Mesendoderm (in vitro differentiated cells): ENCODE data around the gene GABBR2.
A peak's percentile ranks its signal among the peaks of the same experiment; 100 is the strongest.
"Not testable (repeated sequence)": the region's sequence is repeated elsewhere in the genome, so short reads cannot be mapped to it uniquely, and the experiment has no call there.

Source experiments
- DNase-seq: peaks from one replicate; pipeline ENCODE4 v3.0.0; 2013
- H2AK5ac ChIP-seq: 2 replicates; pipeline ENCODE4 v1.6.1; 2013; ENCODE audit warnings: low read length, inconsistent platforms
- H2BK120ac ChIP-seq: 2 replicates; pipeline ENCODE4 v1.6.1; 2013; ENCODE audit warnings: low read depth, mild to moderate bottlenecking, low read length, moderate library complexity, mixed read lengths
- H2BK15ac ChIP-seq: replicated peaks from 2 replicates; pipeline ENCODE4 v1.6.1; 2013; ENCODE audit warnings: low read depth, mild to moderate bottlenecking, moderate library complexity
- H2BK5ac ChIP-seq: 2 replicates; pipeline ENCODE4 v1.6.1; 2013; ENCODE audit warnings: low read length, inconsistent platforms
- H3K18ac ChIP-seq: 2 replicates; pipeline ENCODE4 v1.6.1; 2013; ENCODE audit warnings: mild to moderate bottlenecking, low read length, mixed read lengths
- H3K23ac ChIP-seq: one replicate; pipeline ENCODE4 v1.6.1; 2013; ENCODE audit warnings: low read length
- H3K27ac ChIP-seq: 2 replicates; pipeline ENCODE4 v1.5.1; 2013; ENCODE audit warnings: low read depth, mild to moderate bottlenecking, inconsistent platforms, low read length, moderate library complexity
- H3K27me3 ChIP-seq: 2 replicates; pipeline ENCODE4 v1.6.1; 2013; ENCODE audit warnings: low read length, control low read depth, mild to moderate bottlenecking, inconsistent platforms; ENCODE audit not compliant: insufficient read depth, poor library complexity
- H3K36me3 ChIP-seq: 2 replicates; pipeline ENCODE4 v1.6.1; 2013; ENCODE audit warnings: low read length, inconsistent platforms; ENCODE audit not compliant: control insufficient read depth, insufficient read depth
- H3K4ac ChIP-seq: one replicate; pipeline ENCODE4 v1.6.1; 2013; ENCODE audit warnings: low read depth, mild to moderate bottlenecking, low read length, moderate library complexity
- H3K4me1 ChIP-seq: 2 replicates; pipeline ENCODE4 v1.6.1; 2013; ENCODE audit warnings: low read depth, low read length, inconsistent platforms; ENCODE audit not compliant: control insufficient read depth
- H3K4me2 ChIP-seq: 2 replicates; pipeline ENCODE4 v1.6.1; 2013; ENCODE audit warnings: low read length
- H3K4me3 ChIP-seq: 2 replicates; pipeline ENCODE4 v1.5.1; 2013; ENCODE audit warnings: mild to moderate bottlenecking, low read length
- H3K56ac ChIP-seq: one replicate; pipeline ENCODE4 v1.6.1; 2013; ENCODE audit warnings: low read length
- H3K79me1 ChIP-seq: 2 replicates; pipeline ENCODE4 v1.6.1; 2013; ENCODE audit warnings: low read length, inconsistent platforms
- H3K79me2 ChIP-seq: 2 replicates; pipeline ENCODE4 v1.6.1; 2013; ENCODE audit warnings: mild to moderate bottlenecking, low read length; ENCODE audit not compliant: control insufficient read depth, insufficient read depth
- H3K9ac ChIP-seq: 2 replicates; pipeline ENCODE4 v1.6.1; 2013; ENCODE audit warnings: low read length, inconsistent platforms
- H4K5ac ChIP-seq: one replicate; pipeline ENCODE4 v1.6.1; 2013; ENCODE audit warnings: low read length
- H4K8ac ChIP-seq: one replicate; pipeline ENCODE4 v1.6.1; 2013; ENCODE audit warnings: low read depth, mild to moderate bottlenecking, control low read depth, low read length, moderate library complexity
- WGBS: extraction: QIAGEN DNeasy Blood & Tissue Kit; methylation state at CpG from one replicate; pipeline ENCODE4 v1.1.7; 2013; ENCODE audit warnings: low lambda C conversion rate, missing lambda C conversion rate; ENCODE audit not compliant: insufficient coverage; ENCODE audit errors: extremely low coverage; 5-methylcytosine and 5-hydroxymethylcytosine counted together

The GABBR2 gene

GRCh38 chr9:98501259-98501658 lies 207.5 kb downstream of the GABBR2 start:
- H3K79me2 ChIP-seq, DNase-seq, H3K36me3 ChIP-seq, H2BK15ac ChIP-seq, H2BK120ac ChIP-seq, H2AK5ac ChIP-seq, H3K4ac ChIP-seq, H3K79me1 ChIP-seq, H3K9ac ChIP-seq, H3K27ac ChIP-seq, H3K4me3 ChIP-seq, H4K5ac ChIP-seq, H3K4me2 ChIP-seq, H3K18ac ChIP-seq, H3K23ac ChIP-seq, H3K56ac ChIP-seq, H2BK5ac ChIP-seq, H4K8ac ChIP-seq, H3K27me3 ChIP-seq: not testable (repeated sequence)
- H3K4me1 ChIP-seq, result peaks cover 15% of the 10 kb centered on the region
- no CpG with 5 or more reads among the region's 8 CpGs for WGBS

DNA sequence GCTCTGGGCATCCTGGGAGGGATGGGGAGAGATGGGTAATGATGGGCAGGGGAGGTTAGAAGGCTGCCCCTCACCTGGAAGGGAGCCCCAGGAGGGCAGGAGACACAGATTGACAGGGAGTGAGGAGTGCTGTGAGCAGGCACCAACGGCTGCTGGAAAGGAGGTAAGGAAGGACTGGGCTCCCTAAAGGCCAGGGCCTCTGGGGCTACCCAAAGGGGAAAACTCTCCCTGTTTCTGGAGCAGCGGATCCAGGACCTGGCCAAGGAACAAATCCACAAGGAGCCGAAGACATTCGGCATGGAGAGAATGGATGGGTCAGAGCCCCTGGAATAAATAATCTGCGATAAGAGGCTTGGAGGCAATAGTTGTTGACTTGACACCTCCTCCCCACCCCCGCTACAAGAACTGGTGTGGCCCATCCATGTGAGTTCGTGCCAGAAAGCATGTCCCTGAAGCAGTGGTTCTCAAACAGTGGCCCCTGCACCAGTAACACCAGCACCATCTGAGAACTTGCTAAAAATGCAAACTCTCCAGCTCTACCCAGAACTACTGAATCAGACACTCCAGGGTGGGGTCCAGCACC lies 208.3 kb downstream of the GABBR2 start:
- no peaks in the 10 kb centered on the region for H3K27me3 ChIP-seq
- H3K4me2 ChIP-seq, result no peak overlapping the region
- peaks cover 18% of the 10 kb centered on the region for H3K4me1 ChIP-seq
- no peak overlapping the region for H4K8ac ChIP-seq
- no peaks in the 10 kb centered on the region for H3K79me2 ChIP-seq
- no peak overlapping the region for H3K56ac ChIP-seq
- no peak overlapping the region for H3K23ac ChIP-seq
- H2BK5ac ChIP-seq, result no peak overlapping the region
- H3K4ac ChIP-seq, result no peak overlapping the region
- no peak overlapping the region for H3K9ac ChIP-seq
- H2BK15ac ChIP-seq, result no peak overlapping the region
- no peak overlapping the region for H2BK120ac ChIP-seq
- H4K5ac ChIP-seq, result no peak overlapping the region
- H3K36me3 ChIP-seq, result no peaks in the 10 kb centered on the region
- no peak overlapping the region for H3K18ac ChIP-seq
- H2AK5ac ChIP-seq, result no peak overlapping the region
- H3K27ac ChIP-seq, result no peak overlapping the region
- no peak overlapping the region for H3K4me3 ChIP-seq
- DNase-seq, result no peak
- H3K79me1 ChIP-seq, result no peaks in the 10 kb centered on the region
- no CpG with 5 or more reads among the region's 7 CpGs for WGBS

GRCh38 chr9:98495530-98495929 lies 213.2 kb downstream of the GABBR2 start:
- peak overlapping the region; percentile 51 for H3K27ac ChIP-seq
- no CpG with 5 or more reads among the region's 3 CpGs for WGBS
- H2BK120ac ChIP-seq, result no peak overlapping the region
- no peak overlapping the region for H3K4ac ChIP-seq
- no peak overlapping the region for H4K8ac ChIP-seq
- no peaks in the 10 kb centered on the region for H3K79me1 ChIP-seq
- no peak overlapping the region for H3K23ac ChIP-seq
- no peak overlapping the region for H2AK5ac ChIP-seq
- H3K18ac ChIP-seq, result no peak overlapping the region
- no peaks in the 10 kb centered on the region for H3K27me3 ChIP-seq
- no peak overlapping the region for H3K9ac ChIP-seq
- H4K5ac ChIP-seq, result no peak overlapping the region
- no peak overlapping the region for H3K4me3 ChIP-seq
- H3K79me2 ChIP-seq, result no peaks in the 10 kb centered on the region
- H3K4me1 ChIP-seq, result peaks cover 12% of the 10 kb centered on the region
- no peak overlapping the region for H3K56ac ChIP-seq
- no peaks in the 10 kb centered on the region for H3K36me3 ChIP-seq
- H3K4me2 ChIP-seq, result no peak overlapping the region
- DNase-seq, result peak; percentile 84
- no peak overlapping the region for H2BK15ac ChIP-seq
- no peak overlapping the region for H2BK5ac ChIP-seq

- Histone ChIP-seq H4K5ac (no peak overlapping the region), H3K27ac (peak overlapping the region; percentile 51), H3K36me3 (no peaks in the 10 kb centered on the region), H3K23ac (no peak overlapping the region), H3K79me2 (no peaks in the 10 kb centered on the region), H4K8ac (no peak overlapping the region), H2AK5ac (no peak overlapping the region), H3K56ac (no peak overlapping the region), H3K18ac (peak overlapping the region; percentile 5), H2BK120ac (no peak overlapping the region), H3K4me1 (peaks cover 11% of the 10 kb centered on the region), H3K79me1 (no peaks in the 10 kb centered on the region), H3K4me2 (no peak overlapping the region), H2BK5ac (peak overlapping the region; percentile 17), H3K9ac (no peak overlapping the region), H3K27me3 (no peaks in the 10 kb centered on the region), H2BK15ac (no peak overlapping the region), H3K4ac (no peak overlapping the region), H3K4me3 (no peak overlapping the region)
- DNase-seq, result peak; percentile 53
- no CpG with 5 or more reads among the region's 2 CpGs for WGBS
These were observed 213.9 kb downstream of the GABBR2 start for GRCh38 chr9:98494852-98495251.

DNA sequence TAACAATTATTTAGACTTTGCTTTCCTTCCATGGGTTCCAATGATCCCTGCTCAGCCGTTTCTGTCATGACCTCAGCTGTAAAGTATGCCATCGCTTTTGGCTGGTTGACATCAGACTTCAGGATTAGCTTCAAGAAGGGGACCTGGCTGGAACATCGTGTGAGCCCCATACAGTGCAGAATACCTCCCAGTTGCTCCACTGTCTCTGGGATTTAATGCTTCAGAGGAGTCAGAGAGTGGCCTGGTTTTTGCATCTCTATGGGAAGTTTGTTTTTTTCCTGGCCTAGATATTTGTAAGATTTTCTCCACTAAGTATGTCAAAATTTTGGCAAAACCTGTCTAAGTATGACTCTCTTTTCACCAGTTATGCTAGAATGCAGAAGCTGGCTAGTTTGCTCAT lies 216.9 kb downstream of the GABBR2 start:
- H2BK15ac ChIP-seq, result no peak overlapping the region
- H2AK5ac ChIP-seq, result no peak overlapping the region
- no peak overlapping the region for H3K4me3 ChIP-seq
- H3K4me2 ChIP-seq, result no peak overlapping the region
- no peak overlapping the region for H2BK5ac ChIP-seq
- H4K5ac ChIP-seq, result no peak overlapping the region
- no peak overlapping the region for H2BK120ac ChIP-seq
- H3K27me3 ChIP-seq, result no peaks in the 10 kb centered on the region
- H4K8ac ChIP-seq, result no peak overlapping the region
- H3K23ac ChIP-seq, result no peak overlapping the region
- no CpG with 5 or more reads among the region's 3 CpGs for WGBS
- no peak overlapping the region for H3K56ac ChIP-seq
- H3K9ac ChIP-seq, result no peak overlapping the region
- no peak overlapping the region for H3K4ac ChIP-seq
- no peaks in the 10 kb centered on the region for H3K79me2 ChIP-seq
- DNase-seq, result peak; percentile 90
- no peaks in the 10 kb centered on the region for H3K36me3 ChIP-seq
- H3K79me1 ChIP-seq, result no peaks in the 10 kb centered on the region
- H3K27ac ChIP-seq, result no peak overlapping the region
- H3K4me1 ChIP-seq, result peaks cover 11% of the 10 kb centered on the region
- H3K18ac ChIP-seq, result no peak overlapping the region

DNA sequence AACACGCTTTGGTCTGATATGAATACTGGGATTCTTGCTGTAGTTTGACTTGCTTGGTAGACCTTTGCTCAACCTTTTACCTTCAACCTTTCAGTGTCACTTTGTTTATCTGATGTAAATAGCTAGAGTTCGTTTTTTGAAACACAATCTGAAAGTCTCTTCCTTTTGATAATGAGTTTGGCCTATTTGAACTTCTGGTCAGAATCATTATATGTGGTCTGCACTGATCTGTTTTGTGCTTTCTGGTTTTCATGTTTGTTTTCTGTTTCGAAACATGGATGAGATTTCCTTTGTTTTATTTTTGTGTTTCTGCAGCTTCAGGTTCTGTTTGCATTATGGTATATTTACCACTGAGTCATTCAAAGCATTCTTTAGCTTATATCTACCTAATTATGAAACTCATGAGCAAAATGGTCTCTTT lies 217.5 kb downstream of the GABBR2 start:
- no peaks in the 10 kb centered on the region for H3K79me2 ChIP-seq
- no peak overlapping the region for H3K56ac ChIP-seq
- no peaks in the 10 kb centered on the region for H3K36me3 ChIP-seq
- no peak overlapping the region for H3K4me2 ChIP-seq
- H3K23ac ChIP-seq, result no peak overlapping the region
- H4K8ac ChIP-seq, result no peak overlapping the region
- no peak overlapping the region for H4K5ac ChIP-seq
- no CpG with 5 or more reads among the region's 3 CpGs for WGBS
- H2BK15ac ChIP-seq, result no peak overlapping the region
- peaks cover 11% of the 10 kb centered on the region for H3K4me1 ChIP-seq
- DNase-seq, result no peak
- no peaks in the 10 kb centered on the region for H3K27me3 ChIP-seq
- H3K18ac ChIP-seq, result no peak overlapping the region
- H3K9ac ChIP-seq, result no peak overlapping the region
- no peak overlapping the region for H2AK5ac ChIP-seq
- no peak overlapping the region for H3K27ac ChIP-seq
- no peak overlapping the region for H2BK120ac ChIP-seq
- H3K4ac ChIP-seq, result no peak overlapping the region
- no peak overlapping the region for H2BK5ac ChIP-seq
- H3K4me3 ChIP-seq, result no peak overlapping the region
- H3K79me1 ChIP-seq, result no peaks in the 10 kb centered on the region
